Prostate gland (tissue), 2 donors: ENCODE results near the gene NSG2.

Experiments used
- CTCF ChIP-seq, 4 experiments: fragments of 200-600 bp in 2 of 4; fragments of 450-650 bp in 2 of 4; sonication (generic) in 2 of 4; IDR thresholded peaks; 1 replicate in 3 of 4; 2 replicates in 1 of 4; pipeline ENCODE4 v1.5.1; 2016 to 2019; ENCODE audit warnings: antibody characterized with exemption in 4 of 4, mild to moderate bottlenecking in 2 of 4, moderate library complexity in 2 of 4
- POLR2A ChIP-seq: fragments of 450-650 bp; IDR thresholded peaks from one replicate; pipeline ENCODE4 v1.6.1; 2016; ENCODE audit warnings: antibody characterized with exemption, mild to moderate bottlenecking
- POLR2AphosphoS5 ChIP-seq: sonication (generic); formaldehyde crosslinking; IDR thresholded peaks from one replicate; pipeline ENCODE4 v1.6.1; 2017; ENCODE audit warnings: antibody characterized with exemption

- TF ChIP-seq CTCF (IDR thresholded peaks at IDR 0.05) (no peak), POLR2AphosphoS5 (no peak), POLR2A (no peak)
Measured at GRCh38 chr5:174098694-174099093, 53.2 kb downstream of the NSG2 start.
